Activated T-helper 1 cell treated with anti-CD3 and anti-CD28 coated beads, Interleukin-12 subunit alpha, Interleukin-12 subunit beta, Interleukin-2, Interleukin-4 antibody, amounts not matched to agents 30 ng/mL and 10 ng/mL and 1 ng/mL, durations not matched to agents 14 hours and 24 hours and 36 hours (primary cell): ENCODE measurements around the gene RFT1. TPM values are rescaled to one million over a fixed set of nuclear protein-coding genes. Genes with fewer than 3 reads are reported as not detected.
"Not testable (repeated sequence)": the region's sequence is repeated elsewhere in the genome, so short reads cannot be mapped to it uniquely, and the experiment has no call there.

Experiments used
- DNase-seq: peaks from one replicate; pipeline ENCODE4 v3.0.0; 2021; ENCODE audit warnings: low spot score
- H3K27ac Mint-ChIP-seq: one replicate; pipeline ENCODE4 v1.8.0; 2021; ENCODE audit warnings: mild to moderate bottlenecking, mixed read lengths
- H3K27me3 Mint-ChIP-seq: one replicate; pipeline ENCODE4 v1.8.0; 2022; ENCODE audit warnings: mild to moderate bottlenecking, moderate library complexity, mixed read lengths; ENCODE audit not compliant: insufficient read depth
- H3K36me3 Mint-ChIP-seq: one replicate; pipeline ENCODE4 v1.8.0; 2021; ENCODE audit warnings: low read depth, mixed read lengths
- H3K4me1 Mint-ChIP-seq: one replicate; pipeline ENCODE4 v1.8.0; 2021; ENCODE audit warnings: low read depth, mixed read lengths
- H3K4me3 Mint-ChIP-seq: one replicate; pipeline ENCODE4 v1.8.0; 2021; ENCODE audit warnings: mild to moderate bottlenecking, moderate library complexity, mixed read lengths
- H3K9me3 Mint-ChIP-seq: one replicate; pipeline ENCODE4 v1.8.0; 2021; ENCODE audit warnings: mixed read lengths
- intact Hi-C: fragments of 100-400 bp; cut with micrococcal nuclease; formaldehyde crosslinking; loops from one replicate; pipeline ENCODE4 v1.15.1; 2024
- total RNA-seq: library from RNA; stranded (reverse); gene quantifications from 2 replicates; pipeline ENCODE4 v1.2.3, GENCODE V29; 2022

The RFT1 gene
- total RNA-seq, 1 donor from 2014 or later, result 44.9 TPM

DNA sequence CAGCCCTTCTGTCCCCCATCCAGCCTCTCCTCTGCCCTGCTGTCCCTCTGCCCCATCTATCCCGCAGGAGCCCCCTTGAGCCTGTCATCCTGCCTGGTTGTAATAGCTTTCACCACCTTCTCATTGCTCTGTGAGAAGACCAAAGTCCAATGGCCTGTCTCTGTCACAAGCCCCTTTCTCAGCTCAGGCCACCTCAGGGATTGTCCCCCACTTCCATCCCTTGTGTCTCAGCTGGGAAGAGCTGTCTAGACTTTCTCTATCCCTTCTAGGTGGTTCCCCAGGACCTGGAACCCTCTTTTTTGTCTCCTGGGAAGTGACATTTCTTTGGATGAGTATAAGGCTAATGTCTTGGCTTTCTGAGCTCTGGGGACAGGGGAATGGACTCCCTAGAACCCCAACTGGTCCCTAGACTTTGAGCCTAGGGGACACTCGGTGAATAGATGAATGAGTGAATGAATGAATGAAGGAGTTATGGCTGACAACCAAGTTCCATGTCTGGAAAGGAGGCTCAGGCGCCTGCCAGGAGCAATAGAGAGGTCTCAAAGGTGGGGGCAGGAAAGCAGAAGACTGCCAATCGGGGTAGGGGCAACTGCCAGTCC lies 29.9 kb upstream of the RFT1 start:
- no peaks in the 10 kb centered on the region for H3K36me3 Mint-ChIP-seq
- no peak for DNase-seq
- H3K4me3 Mint-ChIP-seq, result peak overlapping the region; percentile 89
- peaks cover 32% of the 10 kb centered on the region for H3K4me1 Mint-ChIP-seq
- peak overlapping the region; percentile 89 for H3K27ac Mint-ChIP-seq
- no peaks in the 10 kb centered on the region for H3K9me3 Mint-ChIP-seq
- intact Hi-C loops, result loop anchor here (1.0 to 2.0 kb wide), 2 partner anchors 36 to 45 kb away; no protein-coding TSS in a partner anchor
- H3K27me3 Mint-ChIP-seq, result peaks cover 22% of the 10 kb centered on the region

DNA sequence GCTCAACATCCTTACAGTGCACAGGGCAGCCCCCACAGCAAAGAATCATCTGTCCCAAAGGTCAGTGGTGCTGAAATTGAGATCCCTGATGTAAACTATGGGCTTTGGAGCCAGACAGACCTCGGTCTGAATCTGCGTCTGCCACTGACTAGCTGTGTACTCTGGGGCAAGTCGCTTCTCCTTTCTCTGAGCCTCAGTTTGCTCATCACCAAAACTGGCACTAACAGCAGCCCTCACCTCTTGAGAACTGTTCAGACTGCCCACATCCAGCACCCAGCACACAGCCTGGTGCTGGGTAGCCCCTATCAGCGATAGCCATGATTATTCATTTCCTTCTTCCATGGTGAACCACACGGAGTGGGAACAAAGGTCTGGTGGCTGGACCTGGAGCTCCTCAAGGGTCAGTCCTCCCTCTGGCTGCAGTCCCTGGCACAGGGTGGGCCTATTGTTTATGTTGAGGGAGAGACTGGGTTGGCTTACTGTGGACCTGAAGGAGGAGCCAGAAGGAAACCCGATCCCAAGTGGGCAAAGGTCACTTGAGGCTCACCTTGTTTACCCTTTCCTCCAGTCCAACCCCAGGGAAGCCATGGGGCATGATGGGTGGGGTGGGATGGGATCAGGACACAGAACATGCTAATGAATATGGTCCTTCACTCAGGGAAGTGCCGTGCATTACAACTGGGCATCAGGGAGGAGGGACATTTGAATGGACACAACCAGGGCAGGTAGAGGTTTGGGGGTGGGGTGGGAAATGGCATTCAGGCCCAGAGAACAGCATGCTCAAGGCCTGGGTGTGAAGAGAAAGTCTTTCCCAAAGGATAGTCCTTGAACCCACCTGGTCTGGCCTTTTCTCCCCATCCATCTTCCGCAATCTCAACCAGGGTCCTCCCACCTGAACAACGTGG lies 29.2 kb upstream of the RFT1 start:
- no peak overlapping the region for H3K27ac Mint-ChIP-seq
- H3K4me3 Mint-ChIP-seq, result peak overlapping the region; percentile 89
- DNase-seq, result no peak
- peaks cover 32% of the 10 kb centered on the region for H3K4me1 Mint-ChIP-seq
- no peaks in the 10 kb centered on the region for H3K9me3 Mint-ChIP-seq
- H3K27me3 Mint-ChIP-seq, result peaks cover 27% of the 10 kb centered on the region
- H3K36me3 Mint-ChIP-seq, result no peaks in the 10 kb centered on the region
- intact Hi-C loops, result loop anchor here (1.0 to 2.0 kb wide), 2 partner anchors 37 to 45 kb away; no protein-coding TSS in a partner anchor

DNA sequence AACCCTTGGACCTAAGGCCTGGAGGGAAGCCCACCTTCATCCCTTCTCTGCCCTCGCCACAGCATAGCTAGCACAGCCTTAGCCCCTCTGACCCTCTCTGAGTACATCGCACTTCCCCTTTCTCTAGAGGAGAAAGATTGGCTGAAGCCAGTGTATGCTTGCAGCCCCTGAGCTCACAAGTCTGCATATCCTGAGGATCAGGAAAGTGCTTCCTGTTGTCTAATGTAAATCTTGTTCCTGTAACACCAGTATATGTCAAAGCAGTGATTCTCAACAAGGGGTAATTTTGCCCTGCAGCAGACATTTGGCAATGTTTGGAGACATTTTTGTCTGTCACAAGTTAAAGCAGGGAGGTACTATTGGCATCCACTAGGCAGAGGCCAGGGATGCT lies 28.5 kb upstream of the RFT1 start:
- DNase-seq, result no peak
- Mint-ChIP-seq H3K27me3 (peaks cover 27% of the 10 kb centered on the region), H3K27ac (no peak overlapping the region), H3K36me3 (no peaks in the 10 kb centered on the region), H3K4me1 (peaks cover 32% of the 10 kb centered on the region), H3K4me3 (no peak overlapping the region), H3K9me3 (no peaks in the 10 kb centered on the region)
- intact Hi-C loops, result no loop called here

DNA sequence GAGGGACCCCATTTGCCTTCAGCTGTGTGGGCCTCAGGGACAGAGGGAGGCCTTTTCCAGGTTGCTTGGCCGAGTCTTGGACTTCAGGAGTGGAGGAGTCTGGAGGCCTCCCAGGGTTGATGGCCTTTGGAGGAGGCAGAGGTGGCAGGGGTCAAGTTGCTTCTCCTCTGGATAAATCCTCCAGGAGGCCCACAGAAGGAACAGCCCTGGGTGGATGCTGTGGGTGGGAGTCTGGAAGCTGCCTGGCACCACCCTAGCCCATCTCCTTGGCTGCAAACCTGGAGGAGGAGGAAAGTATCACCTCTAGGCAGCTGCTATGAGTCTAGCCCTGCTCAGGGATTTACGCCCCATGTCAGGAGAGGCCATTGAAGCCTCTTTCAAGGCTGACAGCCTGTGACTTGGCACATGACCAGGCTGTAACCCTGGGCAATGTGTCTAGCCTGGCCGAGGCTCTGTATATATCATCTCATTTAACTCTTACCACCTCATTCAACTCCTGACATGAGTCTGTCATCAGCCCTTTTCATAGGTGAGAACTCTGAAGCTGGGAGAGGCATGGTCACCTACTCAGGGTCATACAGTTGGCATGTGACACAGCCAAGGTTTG lies 27.8 kb upstream of the RFT1 start:
- intact Hi-C loops, result no loop called here
- DNase-seq, result no peak
- Mint-ChIP-seq H3K4me3 (no peak overlapping the region), H3K4me1 (peaks cover 26% of the 10 kb centered on the region), H3K36me3 (no peaks in the 10 kb centered on the region), H3K27ac (no peak overlapping the region), H3K9me3 (no peaks in the 10 kb centered on the region), H3K27me3 (peaks cover 27% of the 10 kb centered on the region)

DNA sequence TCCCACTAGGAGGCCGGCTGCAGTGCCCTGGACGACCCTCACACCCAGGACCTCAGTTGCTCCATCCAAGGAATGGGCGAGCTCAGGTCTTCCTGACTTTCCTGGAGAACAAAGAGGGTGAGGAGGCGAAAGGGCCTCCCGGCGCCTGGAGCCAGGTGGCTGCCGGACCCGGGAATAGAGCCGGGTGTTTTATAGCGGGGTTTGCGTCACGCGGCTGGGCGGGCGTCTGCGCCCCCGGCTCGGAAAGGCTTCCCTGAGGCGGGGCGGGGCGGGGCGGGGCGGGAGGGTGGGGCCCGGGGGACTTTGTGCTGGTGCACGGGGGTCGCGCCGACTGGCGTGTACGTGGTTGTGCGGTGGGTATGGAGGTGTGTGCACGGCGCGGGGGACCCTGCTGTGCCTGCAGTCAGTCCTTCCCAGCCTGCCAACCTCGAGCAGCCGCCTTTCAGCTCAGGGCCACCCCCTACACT lies 26.2 kb upstream of the RFT1 start:
- H3K27ac Mint-ChIP-seq, result no peak overlapping the region
- H3K9me3 Mint-ChIP-seq, result no peaks in the 10 kb centered on the region
- H3K27me3 Mint-ChIP-seq, result peaks cover 29% of the 10 kb centered on the region
- no peaks in the 10 kb centered on the region for H3K36me3 Mint-ChIP-seq
- DNase-seq, result no peak
- H3K4me1 Mint-ChIP-seq, result peaks cover 16% of the 10 kb centered on the region
- no peak overlapping the region for H3K4me3 Mint-ChIP-seq
- intact Hi-C loops, result no loop called here

DNA sequence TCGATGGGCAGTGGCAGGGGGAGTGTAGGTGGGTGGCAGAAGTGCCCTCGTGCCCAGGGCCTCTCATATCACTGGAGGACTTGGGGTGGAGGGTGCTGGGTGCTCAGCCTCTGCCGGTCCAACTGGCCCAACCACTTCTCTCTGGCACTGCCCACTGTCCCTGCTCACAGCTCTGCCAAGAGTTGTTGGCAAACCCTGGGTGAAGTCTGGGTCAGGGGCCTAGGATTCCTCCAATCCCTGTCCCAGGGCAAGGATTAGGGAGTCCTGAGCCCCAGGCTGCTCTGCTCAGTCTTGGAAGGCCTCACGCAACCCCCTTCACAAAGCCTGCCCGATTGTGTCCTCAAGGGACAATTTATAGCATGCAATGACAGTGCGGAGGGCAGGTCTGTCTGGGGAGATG lies 25.5 kb upstream of the RFT1 start:
- Mint-ChIP-seq H3K4me3 (no peak overlapping the region), H3K4me1 (peaks cover 16% of the 10 kb centered on the region), H3K36me3 (no peaks in the 10 kb centered on the region), H3K27ac (no peak overlapping the region), H3K27me3 (peaks cover 33% of the 10 kb centered on the region), H3K9me3 (no peaks in the 10 kb centered on the region)
- intact Hi-C loops, result no loop called here
- no peak for DNase-seq

DNA sequence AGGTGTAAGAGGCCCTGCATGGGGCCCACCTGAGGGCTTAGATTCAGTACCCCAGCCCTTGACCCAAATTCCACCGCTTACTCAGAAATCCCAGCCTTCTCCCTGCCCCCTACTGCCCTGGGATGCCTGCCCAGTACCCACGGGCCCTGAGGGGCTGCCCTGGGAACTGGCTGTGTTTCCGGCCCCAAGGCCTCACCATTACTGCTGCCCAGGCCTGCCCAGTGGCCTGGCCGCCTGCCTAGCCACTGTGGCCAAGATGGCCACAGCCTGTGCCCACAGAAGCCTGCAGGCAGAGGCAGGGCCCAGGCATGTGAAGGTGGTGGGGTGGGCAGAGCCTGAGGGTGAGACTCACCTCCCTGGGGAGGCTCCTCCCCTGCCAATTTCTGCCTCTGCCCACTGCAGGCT lies 24.6 kb upstream of the RFT1 start:
- DNase-seq, result no peak
- no peak overlapping the region for H3K4me3 Mint-ChIP-seq
- H3K27ac Mint-ChIP-seq, result no peak overlapping the region
- H3K27me3 Mint-ChIP-seq, result peaks cover 32% of the 10 kb centered on the region
- no peaks in the 10 kb centered on the region for H3K9me3 Mint-ChIP-seq
- H3K4me1 Mint-ChIP-seq, result peaks cover 10% of the 10 kb centered on the region
- intact Hi-C loops, result no loop called here
- H3K36me3 Mint-ChIP-seq, result no peaks in the 10 kb centered on the region

DNA sequence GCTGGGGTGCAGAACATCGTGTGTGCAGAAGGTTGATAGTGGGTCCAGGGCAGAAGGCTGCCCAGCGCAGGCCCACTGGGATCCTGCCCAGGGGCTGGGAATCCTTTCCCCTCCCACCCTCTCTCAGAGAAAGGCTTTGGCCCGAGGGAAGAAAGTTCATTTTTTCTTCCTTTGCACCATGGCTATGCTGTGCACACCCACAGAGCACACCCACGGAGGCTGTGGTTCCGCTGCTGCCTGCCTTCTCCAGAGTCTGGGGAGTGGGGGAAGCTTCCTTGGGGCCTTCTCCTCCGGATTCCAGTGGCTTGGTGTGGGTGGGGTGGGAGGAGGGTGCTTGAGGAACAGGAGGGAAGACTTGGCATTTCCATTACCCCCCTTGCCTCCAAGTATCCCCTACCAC lies 23.7 kb upstream of the RFT1 start:
- intact Hi-C loops, result no loop called here
- Mint-ChIP-seq H3K27ac (no peak overlapping the region), H3K9me3 (no peaks in the 10 kb centered on the region), H3K36me3 (no peaks in the 10 kb centered on the region), H3K27me3 (peaks cover 30% of the 10 kb centered on the region), H3K4me3 (no peak overlapping the region), H3K4me1 (peaks cover 5% of the 10 kb centered on the region)
- no peak for DNase-seq

DNA sequence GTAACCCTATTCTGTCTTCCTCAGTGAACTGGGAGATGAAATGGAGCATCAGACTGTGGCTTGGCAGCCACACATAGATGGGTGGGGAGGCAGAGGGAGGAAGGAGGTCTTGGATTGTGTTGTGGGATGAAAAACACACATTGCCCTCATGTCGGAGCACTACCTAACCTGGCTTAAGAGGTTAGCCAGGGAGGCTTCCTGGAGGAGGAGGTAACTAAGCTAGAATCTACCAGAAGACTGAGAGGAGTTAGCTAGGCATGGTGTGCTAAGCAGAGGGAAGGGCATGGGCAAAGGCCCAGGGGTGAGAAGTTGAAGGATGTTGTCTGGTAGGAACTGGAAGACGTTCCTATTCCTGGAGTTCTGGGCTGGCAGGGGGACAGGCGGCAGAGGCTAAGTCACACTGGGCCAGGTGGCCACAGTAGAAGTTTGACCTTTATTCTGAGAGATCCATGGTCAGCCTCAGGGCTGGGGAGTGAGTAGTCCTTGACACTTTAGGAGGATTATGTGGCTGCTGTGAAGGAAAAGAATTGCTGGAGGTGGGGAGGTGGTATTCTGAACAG lies 23.1 kb upstream of the RFT1 start:
- no peak overlapping the region for H3K27ac Mint-ChIP-seq
- no peak for DNase-seq
- H3K27me3 Mint-ChIP-seq, result peaks cover 26% of the 10 kb centered on the region
- H3K9me3 Mint-ChIP-seq, result no peaks in the 10 kb centered on the region
- no peaks in the 10 kb centered on the region for H3K36me3 Mint-ChIP-seq
- no peaks in the 10 kb centered on the region for H3K4me1 Mint-ChIP-seq
- intact Hi-C loops, result no loop called here
- H3K4me3 Mint-ChIP-seq, result no peak overlapping the region

DNA sequence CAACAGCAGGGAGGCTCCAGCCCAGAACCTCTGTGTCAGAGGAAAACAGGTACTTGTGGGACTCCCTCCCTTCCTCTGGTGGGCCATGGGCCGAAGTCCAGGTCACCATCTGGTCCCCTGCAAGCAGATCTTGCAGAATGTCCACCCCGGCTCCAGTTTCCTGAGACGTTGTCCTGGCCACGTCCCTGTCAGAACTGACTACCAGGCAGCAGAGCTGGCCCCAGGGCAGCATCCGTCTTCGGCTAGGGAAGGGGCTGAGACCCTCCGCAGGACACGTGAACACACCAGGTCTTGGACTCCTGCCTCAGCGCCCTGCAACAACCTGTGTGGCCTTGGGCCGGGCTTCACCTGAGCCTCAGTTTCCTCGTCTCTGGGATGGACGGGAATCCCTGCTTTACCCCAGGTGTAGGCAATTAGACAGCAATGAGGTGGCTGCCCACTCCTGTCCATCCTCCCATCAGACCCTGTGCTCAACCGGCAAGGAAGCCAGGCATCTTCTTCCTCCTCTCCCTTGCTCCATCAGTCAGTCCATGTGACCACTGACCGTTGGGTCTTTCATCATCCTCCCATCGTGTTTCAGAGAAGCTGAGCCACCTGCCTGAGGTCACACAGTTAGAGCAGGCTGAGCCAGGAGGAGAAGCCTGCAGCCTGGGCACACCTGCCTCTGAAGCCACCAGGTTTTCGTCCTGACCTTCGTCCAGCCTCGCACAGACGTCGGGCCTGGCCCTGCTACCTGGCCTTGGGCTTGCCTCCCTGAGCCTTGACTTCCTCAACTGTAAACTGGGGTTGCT lies 21.8 kb upstream of the RFT1 start:
- no peak overlapping the region for H3K4me3 Mint-ChIP-seq
- H3K27me3 Mint-ChIP-seq, result peaks cover 20% of the 10 kb centered on the region

DNA sequence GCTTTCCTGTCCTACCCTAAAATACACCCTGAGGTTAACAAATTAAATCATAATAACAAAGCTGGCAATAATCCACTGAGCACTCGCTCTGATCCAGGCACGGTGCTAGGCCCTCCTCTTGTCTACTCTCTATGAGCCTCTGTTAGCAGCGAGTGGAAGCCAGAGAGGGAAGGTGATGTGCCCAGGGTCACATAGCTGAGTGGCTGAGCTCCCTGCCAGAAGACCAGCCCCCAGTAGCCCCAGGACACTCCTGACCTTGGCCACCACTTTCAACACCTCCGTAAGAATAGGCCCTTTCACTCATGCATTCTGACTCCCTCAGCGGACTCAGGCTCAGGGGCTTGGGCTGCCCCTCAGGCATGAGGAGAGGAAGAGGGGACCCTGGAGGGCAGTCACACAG lies 21.2 kb upstream of the RFT1 start:
- peaks cover 18% of the 10 kb centered on the region for H3K27me3 Mint-ChIP-seq
- no peaks in the 10 kb centered on the region for H3K4me1 Mint-ChIP-seq
- no peaks in the 10 kb centered on the region for H3K36me3 Mint-ChIP-seq
- no peak for DNase-seq
- no peak overlapping the region for H3K4me3 Mint-ChIP-seq
- intact Hi-C loops, result no loop called here
- H3K9me3 Mint-ChIP-seq, result no peaks in the 10 kb centered on the region
- no peak overlapping the region for H3K27ac Mint-ChIP-seq

More for the DNA sequence above, 21.8 kb upstream of the RFT1 start:
- intact Hi-C loops, result no loop called here
- Mint-ChIP-seq H3K36me3 (no peaks in the 10 kb centered on the region), H3K9me3 (no peaks in the 10 kb centered on the region), H3K27ac (no peak overlapping the region), H3K4me1 (no peaks in the 10 kb centered on the region)
- no peak for DNase-seq

DNA sequence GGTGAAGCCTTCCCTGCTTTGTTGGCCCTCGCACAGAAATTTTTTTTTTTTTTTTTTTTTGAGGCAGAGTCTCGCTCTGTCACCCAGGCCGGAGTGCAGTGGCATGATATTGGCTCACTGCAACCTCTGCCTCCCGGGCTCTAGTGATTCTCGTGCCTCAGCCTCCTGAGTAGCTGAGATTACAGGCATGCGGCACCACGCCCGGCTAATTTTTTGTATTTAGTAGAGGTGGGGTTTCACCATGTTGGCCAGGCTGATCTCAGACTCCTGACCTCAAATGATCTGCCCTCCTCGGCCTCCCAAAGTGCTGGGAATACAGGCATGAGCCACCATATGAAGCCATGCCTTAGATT lies 20.8 kb upstream of the RFT1 start:
- H3K36me3 Mint-ChIP-seq, H3K27ac Mint-ChIP-seq, H3K4me3 Mint-ChIP-seq, H3K9me3 Mint-ChIP-seq, intact Hi-C loops, H3K4me1 Mint-ChIP-seq, DNase-seq: not testable (repeated sequence)
- peaks cover 18% of the 10 kb centered on the region for H3K27me3 Mint-ChIP-seq
